IMR-90 (cell line): Measurements from ENCODE around the gene RAB3GAP2. TPM values are rescaled to one million over a fixed set of nuclear protein-coding genes. Genes with fewer than 3 reads are reported as not detected.

Experiments used
- ATAC-seq: fragments of 200-7000 bp; cut with Tn5 transposase; 2 replicates; pipeline ENCODE4 v1.9.1; 2020; ENCODE audit warnings: low read depth, mild to moderate bottlenecking, moderate library complexity
- BruUV-seq: library from RNA; stranded (reverse); fragments of 400-500 nt; replicated peaks from 2 replicates; lab custom pipeline; 2021; lab: Mats Ljungman, UMichigan
- CTCF ChIA-PET: fragments of 300-600 bp; formaldehyde crosslinking; extraction: SDS; loops from one replicate; lab custom pipeline; 2021; ENCODE audit warnings: antibody characterized with exemption; lab: Yijun Ruan, JAX
- POLR2A ChIA-PET: fragments of 300-600 bp; sonication (Branson Sonifier 250); formaldehyde crosslinking; loops from one replicate; lab custom pipeline; 2022; ENCODE audit warnings: antibody characterized with exemption; ENCODE audit not compliant: unreplicated experiment; lab: Charles Lee
- DNase-seq: peaks from one replicate; pipeline ENCODE4 v3.0.0; 2013
- H2AFZ ChIP-seq: replicated peaks from 2 replicates; pipeline ENCODE3; 2013; ENCODE audit warnings: low read length, mild to moderate bottlenecking; ENCODE audit not compliant: poor library complexity
- H2AK5ac ChIP-seq: 2 replicates; pipeline ENCODE4 v1.6.1; 2013; ENCODE audit warnings: low read depth, low read length, inconsistent platforms
- H2AK9ac ChIP-seq: replicated peaks from 2 replicates; pipeline ENCODE3; 2013; ENCODE audit warnings: mild to moderate bottlenecking, low read depth, low read length, moderate library complexity; ENCODE audit not compliant: poor library complexity
- H2BK120ac ChIP-seq: 2 replicates; pipeline ENCODE4 v1.6.1; 2013; ENCODE audit warnings: low read depth, low read length, inconsistent platforms
- H2BK15ac ChIP-seq: 3 replicates; pipeline ENCODE4 v1.6.1; 2013; ENCODE audit warnings: low read depth, low read length, inconsistent platforms
- H2BK20ac ChIP-seq: 2 replicates; pipeline ENCODE4 v1.6.1; 2013; ENCODE audit warnings: low read depth, mild to moderate bottlenecking, inconsistent platforms, low read length, moderate library complexity
- H2BK5ac ChIP-seq: 2 replicates; pipeline ENCODE4 v1.6.1; 2013; ENCODE audit warnings: mild to moderate bottlenecking, low read depth, low read length, inconsistent platforms; ENCODE audit not compliant: poor library complexity, severe bottlenecking
- H3K14ac ChIP-seq: replicated peaks from 2 replicates; pipeline ENCODE4 v1.6.1; 2013; ENCODE audit warnings: low read depth, low read length, inconsistent platforms
- H3K18ac ChIP-seq: 2 replicates; pipeline ENCODE4 v1.6.1; 2013; ENCODE audit warnings: low read depth, low read length, control low read depth
- H3K23ac ChIP-seq: 2 replicates; pipeline ENCODE4 v1.6.1; 2013; ENCODE audit warnings: low read depth, low read length, inconsistent platforms
- H3K27ac ChIP-seq: 2 replicates; pipeline ENCODE4 v1.5.1; 2013; ENCODE audit warnings: mild to moderate bottlenecking, control low read depth, low read length; ENCODE audit not compliant: insufficient read depth
- H3K27me3 ChIP-seq: 2 replicates; pipeline ENCODE4 v1.6.1; 2013; ENCODE audit warnings: low read length; ENCODE audit not compliant: control insufficient read depth, insufficient read depth
- H3K36me3 ChIP-seq: 2 replicates; pipeline ENCODE4 v1.6.1; 2013; ENCODE audit warnings: low read length, mixed read lengths; ENCODE audit not compliant: control insufficient read depth, insufficient read depth
- H3K4ac ChIP-seq: 2 replicates; pipeline ENCODE4 v1.6.1; 2013; ENCODE audit warnings: low read depth, low read length, inconsistent platforms
- H3K4me1 ChIP-seq: 2 replicates; pipeline ENCODE4 v1.6.1; 2013; ENCODE audit warnings: low read length, mixed read lengths; ENCODE audit not compliant: control insufficient read depth, insufficient read depth
- H3K4me2 ChIP-seq: 2 replicates; pipeline ENCODE4 v1.6.1; 2013; ENCODE audit warnings: low read depth, mild to moderate bottlenecking, control low read depth, low read length, moderate library complexity
- H3K4me3 ChIP-seq: 2 replicates; pipeline ENCODE4 v1.5.1; 2013; ENCODE audit warnings: low read depth, mild to moderate bottlenecking, control low read depth, low read length, moderate library complexity; ENCODE audit not compliant: insufficient read depth
- H3K56ac ChIP-seq: 2 replicates; pipeline ENCODE4 v1.6.1; 2013; ENCODE audit warnings: low read length, inconsistent platforms; ENCODE audit not compliant: insufficient read depth; ENCODE audit errors: extremely low read depth
- H3K79me1 ChIP-seq, 2 experiments: 2 replicates each; pipeline ENCODE4 v1.6.1; 2013; ENCODE audit warnings: low read length in 2 of 2, inconsistent platforms in 1 of 2, low read depth in 1 of 2
- H3K9ac ChIP-seq: 2 replicates; pipeline ENCODE4 v1.6.1; 2013; ENCODE audit warnings: low read depth, low read length, control low read depth
- H3K9me1 ChIP-seq: 2 replicates; pipeline ENCODE4 v1.6.1; 2013; ENCODE audit warnings: low read length, inconsistent platforms; ENCODE audit not compliant: insufficient read depth
- H3K9me3 ChIP-seq: 2 replicates; pipeline ENCODE4 v1.6.1; 2013; ENCODE audit warnings: low read length; ENCODE audit not compliant: control insufficient read depth, insufficient read depth
- H4K20me1 ChIP-seq: 2 replicates; pipeline ENCODE4 v1.6.1; 2013; ENCODE audit warnings: low read length, inconsistent platforms; ENCODE audit not compliant: insufficient read depth
- H4K5ac ChIP-seq: 2 replicates; pipeline ENCODE4 v1.6.1; 2013; ENCODE audit warnings: mild to moderate bottlenecking, low read depth, low read length, control low read depth
- H4K8ac ChIP-seq, 2 experiments: 2 replicates each; pipeline ENCODE4 v1.6.1; 2013; ENCODE audit warnings: low read depth in 2 of 2, low read length in 2 of 2, control low read depth in 1 of 2, inconsistent platforms in 1 of 2
- H4K91ac ChIP-seq: 2 replicates; pipeline ENCODE4 v1.6.1; 2013; ENCODE audit warnings: low read depth, low read length, inconsistent platforms; ENCODE audit not compliant: insufficient read depth
- CEBPB ChIP-seq: IDR thresholded peaks from 2 replicates; pipeline ENCODE4 v1.6.1; 2012; ENCODE audit warnings: low read depth, low read length, improper control_type of control experiment
- CHD1 ChIP-seq: IDR thresholded peaks from 2 replicates; pipeline ENCODE4 v1.6.1; 2012; ENCODE audit warnings: low read depth, low read length, improper control_type of control experiment
- MAFK ChIP-seq: IDR thresholded peaks from 2 replicates; pipeline ENCODE4 v1.6.1; 2012; ENCODE audit warnings: low read depth, low read length, improper control_type of control experiment
- RFX5 ChIP-seq: IDR thresholded peaks from 2 replicates; pipeline ENCODE4 v1.8.0; 2012; ENCODE audit warnings: low read depth, mild to moderate bottlenecking, low read length, moderate library complexity
- SMC3 ChIP-seq: fragments of 150-350 bp; IDR thresholded peaks from 2 replicates; pipeline ENCODE4 v1.6.1; 2016; ENCODE audit warnings: low read depth, mild to moderate bottlenecking, antibody characterized with exemption, low read length, moderate library complexity
- WGBS, 2 experiments: methylation state at CpG; one replicate each; pipeline versions ENCODE4 v1.1.5 to v1.1.7; 2013; ENCODE audit warnings: missing lambda C conversion rate in 2 of 2; ENCODE audit not compliant: insufficient read length in 1 of 2; ENCODE audit errors: extremely low coverage in 2 of 2; 5-methylcytosine and 5-hydroxymethylcytosine counted together
- dilution Hi-C: fragments of 300-500 bp; cut with HindIII; formaldehyde crosslinking; loops from one replicate; pipeline ENCODE4 v1.14.3; 2018; ENCODE audit warnings: low sequenced_read_pairs; ENCODE audit not compliant: unreplicated experiment
- in situ Hi-C: fragments of 300-500 bp; cut with MboI; formaldehyde crosslinking; loops from 3 replicates; pipeline ENCODE4 v1.14.3; 2019; ENCODE audit warnings: low sequenced_read_pairs, inconsistent platforms, mixed read lengths
- intact Hi-C: fragments of 100-400 bp; cut with micrococcal nuclease; formaldehyde crosslinking; loops from 2 replicates; pipeline ENCODE4 v1.10.0; 2022
- polyA plus RNA-seq, 3 experiments: library from polyadenylated mRNA; depleted of rRNA; stranded (reverse); fragments of >200 nt; gene quantifications; 2 replicates each; pipeline ENCODE4 v1.2.3, GENCODE V29; 2012; ENCODE audit warnings: low replicate concordance in 1 of 3
- total RNA-seq: library from RNA; depleted of rRNA; stranded (reverse); fragments of >200 nt; gene quantifications from 2 replicates; pipeline ENCODE4 v1.2.3, GENCODE V29; 2012
- TF ChIP-seq, protein P1 (sequence below): fragments of 150-350 bp; IDR thresholded peaks from 2 replicates; pipeline ENCODE4 v1.6.1; 2017; ENCODE audit warnings: mild to moderate bottlenecking, antibody characterized with exemption, low read length, low read depth

Gene RAB3GAP2
- total and polyA plus RNA-seq, 2 of the 4 experiments (the other 2 are of a cell fraction) = 12.3 to 37.8 TPM

DNA sequence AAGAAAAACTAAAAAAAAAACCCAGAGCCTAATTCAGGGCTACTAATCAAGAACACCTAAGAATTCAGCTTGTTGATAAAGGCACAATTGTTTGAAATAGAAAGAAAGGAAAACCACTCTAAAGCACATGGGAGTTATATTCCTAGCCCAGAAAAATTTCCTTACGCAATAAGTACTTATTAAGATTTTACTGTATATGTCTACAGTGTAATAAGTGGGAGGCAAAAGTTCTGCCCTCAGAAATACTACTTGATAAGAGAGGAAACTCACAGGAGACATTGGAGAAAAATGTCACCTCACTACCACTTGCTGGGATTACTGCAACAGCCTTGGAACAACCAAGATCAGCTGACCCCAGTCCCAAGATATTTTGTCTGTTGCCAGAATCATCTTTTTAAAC is 112.2 kb downstream of the RAB3GAP2 start:
- POLR2A ChIA-PET = no interaction called here
- H3K4me3 ChIP-seq = no peak overlapping the region
- H3K4ac ChIP-seq = no peak overlapping the region
- no peak overlapping the region for H2BK5ac ChIP-seq
- no peak overlapping the region for H3K23ac ChIP-seq
- no peak overlapping the region for H4K8ac ChIP-seq
- BruUV-seq = no TSS peak
- no CpG with 5 or more reads among the region's 1 CpG for WGBS, 2 experiments
- H3K4me2 ChIP-seq = no peak overlapping the region
- H3K27me3 ChIP-seq = no peaks in the 10 kb centered on the region
- CTCF ChIA-PET = interaction anchor here (0.6 kb wide), 1 partner anchor 107 kb away, joined by 3 read pairs; no protein-coding TSS in a partner anchor
- H2AK5ac ChIP-seq = no peak overlapping the region
- H3K9me3 ChIP-seq = no peaks in the 10 kb centered on the region
- H3K4me1 ChIP-seq = no peaks in the 10 kb centered on the region
- TF ChIP-seq CEBPB = peak; percentile 60
- TF ChIP-seq SMC3 = no peak
- no peak for TF ChIP-seq CHD1
- TF ChIP-seq MAFK = no peak
- no peak for TF ChIP-seq RFX5
- TF ChIP-seq, protein P1, sequence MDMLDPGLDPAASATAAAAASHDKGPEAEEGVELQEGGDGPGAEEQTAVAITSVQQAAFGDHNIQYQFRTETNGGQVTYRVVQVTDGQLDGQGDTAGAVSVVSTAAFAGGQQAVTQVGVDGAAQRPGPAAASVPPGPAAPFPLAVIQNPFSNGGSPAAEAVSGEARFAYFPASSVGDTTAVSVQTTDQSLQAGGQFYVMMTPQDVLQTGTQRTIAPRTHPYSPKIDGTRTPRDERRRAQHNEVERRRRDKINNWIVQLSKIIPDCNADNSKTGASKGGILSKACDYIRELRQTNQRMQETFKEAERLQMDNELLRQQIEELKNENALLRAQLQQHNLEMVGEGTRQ = no peak
- H2BK120ac ChIP-seq = no peak overlapping the region
- in situ Hi-C loops = no loop called here
- no peaks in the 10 kb centered on the region for H3K79me1 ChIP-seq
- no peak overlapping the region for H3K27ac ChIP-seq
- DNase-seq (no peak), ATAC-seq (no peak)
- H2AK9ac ChIP-seq = no peak overlapping the region
- H2BK20ac ChIP-seq = no peak overlapping the region
- intact Hi-C loops = no loop called here
- no peak overlapping the region for H3K9ac ChIP-seq
- no peak overlapping the region for H4K5ac ChIP-seq
- no peak overlapping the region for H2BK15ac ChIP-seq
- no peak overlapping the region for H2AFZ ChIP-seq
- no peak overlapping the region for H4K91ac ChIP-seq
- H3K18ac ChIP-seq = no peak overlapping the region
- no peaks in the 10 kb centered on the region for H3K9me1 ChIP-seq
- no peaks in the 10 kb centered on the region for H4K20me1 ChIP-seq
- no peak overlapping the region for H3K56ac ChIP-seq
- H3K36me3 ChIP-seq = peaks cover 15% of the 10 kb centered on the region
- dilution Hi-C loops = no loop called here
- no peak overlapping the region for H3K14ac ChIP-seq
